HEK293 (cell line): Measurements from ENCODE around the gene ARHGAP15.

Experiments used
- CTCF ChIA-PET: fragments of 350-600 bp; formaldehyde crosslinking; extraction: SDS; loops from one replicate; lab custom pipeline; 2021; ENCODE audit warnings: antibody characterized with exemption; lab: Yijun Ruan, JAX
- POLR2A ChIA-PET: fragments of 300-600 bp; formaldehyde crosslinking; extraction: SDS; loops from one replicate; lab custom pipeline; 2020; ENCODE audit warnings: antibody characterized with exemption, inconsistent platforms; lab: Yijun Ruan, JAX
- H3K27ac ChIP-seq: fragments of 200-500 bp; sonication (Bioruptor generic); 2 replicates; pipeline ENCODE4 v1.5.1; 2014; ENCODE audit warnings: low read depth, low read length, control low read depth, inconsistent platforms; ENCODE audit errors: extremely low read depth
- H3K36me3 ChIP-seq, 2 experiments: fragments of 200-500 bp in 1 of 2; sonication (Bioruptor generic) in 1 of 2; 1 replicate in 1 of 2; 2 replicates in 1 of 2; pipeline ENCODE4 v1.5.1; 2014 to 2017; ENCODE audit warnings: inconsistent platforms in 2 of 2, low read length in 2 of 2; ENCODE audit not compliant: control insufficient read depth in 2 of 2, insufficient read depth in 1 of 2
- H3K4me1 ChIP-seq: fragments of 200-500 bp; sonication (Bioruptor generic); 2 replicates; pipeline ENCODE4 v1.5.1; 2014; ENCODE audit warnings: mild to moderate bottlenecking, low read length, inconsistent platforms; ENCODE audit not compliant: control insufficient read depth, insufficient read depth
- H3K4me3 ChIP-seq: 2 replicates; pipeline ENCODE4 v1.5.1; 2011; ENCODE audit warnings: low read depth, mild to moderate bottlenecking, control low read depth, low read length, moderate library complexity
- H3K9me3 ChIP-seq: fragments of 200-500 bp; sonication (Bioruptor generic); 2 replicates; pipeline ENCODE4 v1.5.1; 2014; ENCODE audit warnings: low read depth, low read length, inconsistent platforms; ENCODE audit not compliant: control insufficient read depth, insufficient read depth
- KLF16 ChIP-seq: fragments of 450-650 bp; formaldehyde crosslinking; IDR thresholded peaks from 2 replicates; pipeline ENCODE4 v1.5.1; 2017; ENCODE audit warnings: missing biosample characterization, missing genetic modification characterization
- KLF7 ChIP-seq: fragments of 450-650 bp; formaldehyde crosslinking; IDR thresholded peaks from 2 replicates; pipeline ENCODE4 v1.5.1; 2016; ENCODE audit warnings: missing biosample characterization, missing genetic modification characterization, borderline replicate concordance
- PATZ1 ChIP-seq: fragments of 450-650 bp; formaldehyde crosslinking; IDR thresholded peaks from 2 replicates; pipeline ENCODE4 v1.5.1; 2016; ENCODE audit warnings: missing biosample characterization, missing genetic modification characterization
- PRDM2 ChIP-seq: fragments of 450-650 bp; formaldehyde crosslinking; IDR thresholded peaks from 2 replicates; pipeline ENCODE4 v1.5.1; 2016; ENCODE audit warnings: missing biosample characterization, missing genetic modification characterization, borderline replicate concordance
- SETDB1 ChIP-seq: IDR thresholded peaks from one replicate; pipeline ENCODE4 v1.6.1; 2017; ENCODE audit warnings: mild to moderate bottlenecking, low read length, moderate library complexity, mixed read lengths; ENCODE audit not compliant: insufficient read length
- WT1 ChIP-seq: fragments of 450-650 bp; formaldehyde crosslinking; IDR thresholded peaks from 2 replicates; pipeline ENCODE4 v1.5.1; 2016; ENCODE audit warnings: missing biosample characterization, missing genetic modification characterization
- ZNF223 ChIP-seq: fragments of 450-650 bp; formaldehyde crosslinking; IDR thresholded peaks from 2 replicates; pipeline ENCODE4 v1.5.1; 2016; ENCODE audit warnings: missing biosample characterization, missing genetic modification characterization
- ZNF23 ChIP-seq: fragments of 450-650 bp; formaldehyde crosslinking; IDR thresholded peaks from 2 replicates; pipeline ENCODE4 v1.5.1; 2016; ENCODE audit warnings: missing biosample characterization, missing genetic modification characterization, borderline replicate concordance
- ZNF280C ChIP-seq: fragments of 450-650 bp; formaldehyde crosslinking; IDR thresholded peaks from 2 replicates; pipeline ENCODE4 v1.5.1; 2016; ENCODE audit warnings: missing biosample characterization, missing genetic modification characterization
- ZNF280D ChIP-seq: fragments of 450-650 bp; formaldehyde crosslinking; IDR thresholded peaks from 2 replicates; pipeline ENCODE4 v1.5.1; 2016; ENCODE audit warnings: missing biosample characterization, missing genetic modification characterization
- ZNF362 ChIP-seq: fragments of 450-650 bp; formaldehyde crosslinking; IDR thresholded peaks from 2 replicates; pipeline ENCODE4 v1.5.1; 2016; ENCODE audit warnings: missing biosample characterization, missing genetic modification characterization
- ZNF560 ChIP-seq: fragments of 450-650 bp; formaldehyde crosslinking; IDR thresholded peaks from 2 replicates; pipeline ENCODE4 v1.5.1; 2017; ENCODE audit warnings: missing biosample characterization, missing genetic modification characterization, borderline replicate concordance
- ZNF677 ChIP-seq: fragments of 450-650 bp; IDR thresholded peaks from 2 replicates; pipeline ENCODE4 v1.5.0; 2018; ENCODE audit warnings: missing biosample characterization, mild to moderate bottlenecking, missing genetic modification characterization, moderate library complexity
- ZNF707 ChIP-seq: fragments of 450-650 bp; formaldehyde crosslinking; IDR thresholded peaks from 2 replicates; pipeline ENCODE4 v1.5.1; 2016; ENCODE audit warnings: missing biosample characterization, missing genetic modification characterization
- ZSCAN23 ChIP-seq: fragments of 450-650 bp; formaldehyde crosslinking; IDR thresholded peaks from 2 replicates; pipeline ENCODE4 v1.5.1; 2016; ENCODE audit warnings: missing biosample characterization, missing genetic modification characterization
- ZSCAN30 ChIP-seq: fragments of 450-650 bp; IDR thresholded peaks from 2 replicates; pipeline ENCODE4 v1.5.1; 2018; ENCODE audit warnings: missing biosample characterization, mild to moderate bottlenecking, missing genetic modification characterization, moderate library complexity
- ZSCAN5A ChIP-seq: fragments of 450-650 bp; formaldehyde crosslinking; IDR thresholded peaks from 2 replicates; pipeline ENCODE4 v1.5.1; 2016; ENCODE audit warnings: missing biosample characterization, missing genetic modification characterization

Gene ARHGAP15

GRCh38 chr2:143209570-143210445, 80.6 kb downstream of the ARHGAP15 start:
- Histone ChIP-seq H3K4me1 (no peaks in the 10 kb centered on the region), H3K27ac (no peak overlapping the region), H3K36me3 (no peaks in the 10 kb centered on the region), H3K9me3 (no peaks in the 10 kb centered on the region), H3K4me3 (no peak overlapping the region)
- ChIA-PET CTCF (interaction anchor here (1.2 kb wide), 1 partner anchor 49 kb away, joined by 4 read pairs; no protein-coding TSS in a partner anchor), POLR2A (no interaction called here)
- TF ChIP-seq ZNF280D (tag by site-specific recombination) (no peak), SETDB1 (no peak), KLF7 (tag by site-specific recombination) (no peak), ZNF23 (no peak), KLF16 (tag by site-specific recombination) (no peak)

- TF ChIP-seq ZNF707 (no peak), ZNF280C (tag by site-specific recombination) (no peak), ZNF362 (no peak), ZNF677 (tag by site-specific recombination) (no peak), ZSCAN5A (tag by site-specific recombination) (no peak), ZSCAN30 (tag by site-specific recombination) (no peak), PATZ1 (tag by site-specific recombination) (no peak), PRDM2 (no peak), WT1 (tag by site-specific recombination) (no peak), ZNF560 (tag by site-specific recombination) (no peak), ZSCAN23 (tag by site-specific recombination) (no peak), ZNF223 (tag by site-specific recombination) (no peak)
- TF ChIP-seq, all 188 proteins: peak for 0
- no peak overlapping the region for H3K27ac ChIP-seq
- CTCF ChIA-PET = interaction anchor here (1.0 kb wide), 1 partner anchor 49 kb away, joined by 3 read pairs; no protein-coding TSS in a partner anchor
- H3K36me3 ChIP-seq = no peaks in the 10 kb centered on the region
- no peaks in the 10 kb centered on the region for H3K9me3 ChIP-seq
- H3K4me1 ChIP-seq = no peaks in the 10 kb centered on the region
- POLR2A ChIA-PET = no interaction called here
- H3K4me3 ChIP-seq = no peak overlapping the region
Observed at GRCh38 chr2:143210446-143210819, 81.2 kb downstream of the ARHGAP15 start.
